HL-60 (cell line): ENCODE data around the gene PTPRM.

Experiments
- CTCF ChIP-seq: IDR thresholded peaks from one replicate; pipeline ENCODE4 v1.5.1; 2011; ENCODE audit warnings: low read length, control low read depth, inconsistent platforms; ENCODE audit not compliant: insufficient read depth
- POLR2AphosphoS5 ChIP-seq: IDR thresholded peaks from 2 replicates; pipeline ENCODE4 v1.6.1; 2012; ENCODE audit warnings: low read depth
- REST ChIP-seq: IDR thresholded peaks from 2 replicates; pipeline ENCODE4 v1.6.1; 2012; ENCODE audit warnings: low read depth; ENCODE audit not compliant: insufficient replicate concordance
- SPI1 ChIP-seq: IDR thresholded peaks from 2 replicates; pipeline ENCODE4 v1.6.1; 2012; ENCODE audit warnings: low read depth, mild to moderate bottlenecking, borderline replicate concordance

GRCh38 chr18:7741640-7742039 lies 174.5 kb downstream of the PTPRM start:
- no peak for TF ChIP-seq POLR2AphosphoS5
- no peak for TF ChIP-seq CTCF
- no peak for TF ChIP-seq REST
- no peak for TF ChIP-seq SPI1
